Activated CD8-positive, alpha-beta memory T cell treated with anti-CD3 and anti-CD28 coated beads, Interleukin-2, amount 50 U/mL, for 4 hours (primary cell): ENCODE measurements around the gene XPNPEP3.

Experiments used
- DNase-seq: peaks from one replicate; pipeline ENCODE4 v3.0.0-alpha.2; 2020

Gene XPNPEP3

GRCh38 chr22:40951795-40952605 is 95.1 kb downstream of the XPNPEP3 start:
- DNase-seq = no peak

DNA sequence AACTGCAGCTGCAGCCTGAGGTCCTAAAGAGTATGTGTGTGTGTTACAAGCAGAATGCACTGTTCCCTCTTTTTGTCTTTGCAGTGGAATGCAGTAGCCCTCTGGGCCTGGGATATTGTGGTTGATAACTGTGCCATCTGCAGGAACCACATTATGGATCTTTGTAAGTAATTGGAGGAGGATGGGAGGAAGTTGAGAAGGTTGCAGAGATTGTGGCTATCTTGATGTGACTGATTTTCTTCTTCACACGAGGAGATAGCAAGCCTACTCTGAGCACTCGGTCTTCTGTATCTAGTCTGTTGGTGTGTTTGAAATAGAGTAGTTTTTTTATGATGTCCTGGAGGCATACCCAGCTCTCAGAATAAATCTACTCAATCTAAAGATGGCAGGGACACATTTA is 96.5 kb downstream of the XPNPEP3 start:
- no peak for DNase-seq

GRCh38 chr22:40954113-40954512 is 97.2 kb downstream of the XPNPEP3 start:
- DNase-seq = no peak

- DNase-seq = no peak
Measured at GRCh38 chr22:40955571-40955970, 98.6 kb downstream of the XPNPEP3 start.

DNA sequence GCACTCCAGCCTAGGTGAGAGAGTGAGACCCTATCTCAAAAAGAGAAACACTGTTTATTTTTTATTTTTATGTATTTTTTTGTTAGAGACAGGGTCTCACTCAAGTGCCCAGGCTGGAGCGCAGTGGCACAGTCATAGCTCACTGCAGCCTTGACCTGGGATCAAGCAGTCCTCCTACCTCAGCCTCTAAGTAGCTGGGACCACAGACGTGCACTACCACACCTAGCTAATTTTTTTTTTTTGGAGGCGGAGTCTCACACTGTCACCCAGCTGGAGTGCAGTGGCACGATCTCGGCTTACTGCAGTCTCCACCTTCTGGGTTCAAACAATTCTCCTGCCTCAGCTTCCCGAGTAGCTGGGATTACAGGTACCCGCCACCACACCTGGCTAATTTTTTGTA is 100.7 kb downstream of the XPNPEP3 start:
- DNase-seq = no peak

GRCh38 chr22:40958299-40958698 is 101.4 kb downstream of the XPNPEP3 start:
- DNase-seq = no peak

GRCh38 chr22:40960145-40960544 is 103.2 kb downstream of the XPNPEP3 start:
- DNase-seq = no peak

DNA sequence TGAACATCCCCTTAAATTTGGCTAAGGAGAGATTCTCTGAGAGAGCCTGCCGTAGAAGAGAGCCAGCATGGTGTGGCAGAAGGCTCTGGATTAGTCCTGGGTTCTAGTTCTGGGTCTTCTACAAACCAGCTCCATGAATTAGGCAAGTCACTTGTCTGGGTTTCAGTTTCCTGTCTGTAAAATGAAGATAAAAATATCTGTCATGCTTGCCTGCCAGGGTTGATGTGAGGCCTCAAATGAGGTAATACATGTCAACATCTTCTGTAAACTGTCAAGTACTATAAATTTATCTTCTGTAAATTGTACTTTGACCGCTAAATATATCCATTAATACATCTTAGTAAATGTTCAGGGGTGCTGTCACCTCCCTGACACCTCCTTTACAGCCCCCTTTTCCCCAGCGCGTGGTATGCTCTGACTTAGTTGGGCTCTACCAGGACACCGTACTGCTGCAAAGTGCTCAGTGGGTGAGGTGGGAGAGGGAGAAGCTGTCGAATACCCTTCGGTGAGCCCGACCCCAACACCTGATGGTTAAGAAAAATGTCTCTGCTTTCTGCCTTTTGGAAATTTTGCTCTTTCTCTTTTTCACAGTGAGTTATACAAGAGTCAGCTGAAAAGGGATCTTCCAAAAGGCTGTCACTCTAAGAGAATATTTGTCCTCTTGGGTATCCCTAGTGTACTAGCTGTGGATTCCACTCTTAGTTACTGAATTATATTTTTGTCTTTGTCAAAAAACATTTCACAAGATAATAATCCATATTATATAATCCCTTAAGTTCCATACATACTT is 109.2 kb downstream of the XPNPEP3 start:
- no peak for DNase-seq

GRCh38 chr22:40966726-40967085 is 109.8 kb downstream of the XPNPEP3 start:
- no peak for DNase-seq

GRCh38 chr22:40967111-40967760 is 110.3 kb downstream of the XPNPEP3 start:
- DNase-seq = no peak

- DNase-seq = no peak
Measured at GRCh38 chr22:40972587-40972986, 115.6 kb downstream of the XPNPEP3 start.

GRCh38 chr22:40973144-40973543 is 116.2 kb downstream of the XPNPEP3 start:
- no peak for DNase-seq

GRCh38 chr22:40975366-40975765 is 118.4 kb downstream of the XPNPEP3 start:
- no peak for DNase-seq

DNA sequence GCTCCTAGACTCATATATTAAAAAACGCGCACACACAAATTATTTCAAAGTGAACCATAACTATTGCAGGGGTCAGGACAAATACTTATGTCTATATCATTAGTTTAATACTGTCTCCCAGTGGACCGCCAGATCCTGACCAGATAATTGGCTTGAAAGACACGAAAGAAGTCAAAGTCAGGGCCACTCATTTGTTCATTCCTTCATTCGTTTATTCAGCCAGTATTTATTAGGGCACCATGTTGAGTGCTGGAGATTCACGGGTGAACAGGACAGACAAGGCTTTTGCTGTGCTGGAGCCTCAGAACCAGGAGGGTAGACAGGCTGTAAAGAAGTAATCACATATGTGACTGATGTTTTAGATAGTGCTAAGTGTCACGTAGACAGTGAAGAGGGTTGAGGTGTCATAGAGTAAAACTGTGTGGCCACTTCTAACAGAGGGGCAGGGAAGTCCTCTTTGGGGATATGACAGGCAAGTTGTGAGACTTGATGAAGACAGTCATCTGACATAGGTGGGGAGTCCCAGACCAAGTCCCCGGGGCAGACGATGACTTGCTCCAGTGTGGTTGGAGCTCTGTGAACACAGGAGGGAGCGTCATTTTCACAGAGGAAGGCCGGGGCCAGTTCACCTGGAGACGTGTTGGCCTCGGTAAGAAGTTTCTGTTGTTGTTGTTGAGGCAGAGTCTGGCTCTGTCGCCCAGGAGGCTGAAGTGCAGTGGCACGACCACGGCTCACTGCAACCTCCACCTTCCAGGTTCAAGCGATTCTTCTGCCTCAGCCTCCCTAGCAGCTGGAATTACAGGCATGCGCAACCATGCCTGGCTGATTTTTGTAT is 120.1 kb downstream of the XPNPEP3 start:
- DNase-seq = no peak

- DNase-seq = no peak
Measured at GRCh38 chr22:40979198-40979597, 122.2 kb downstream of the XPNPEP3 start.

DNA sequence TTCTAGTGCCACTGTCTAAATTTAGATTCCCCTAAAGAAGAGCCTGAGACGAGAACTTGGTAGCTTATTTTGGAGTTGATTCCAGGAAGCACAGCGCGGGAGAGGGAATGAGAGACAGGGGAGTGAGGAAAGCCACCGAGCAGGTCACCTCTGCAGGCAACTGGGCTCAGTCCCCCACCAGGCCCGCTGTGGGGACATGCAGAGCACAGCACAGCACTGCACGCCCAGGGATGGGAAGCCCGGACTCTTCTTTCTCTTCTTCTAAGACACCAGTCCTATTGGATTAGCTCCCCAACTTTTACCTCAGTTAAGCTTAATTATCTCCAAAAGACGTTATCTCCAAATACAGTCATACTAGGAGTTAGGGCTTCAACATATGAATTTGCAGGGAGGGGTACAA is 122.9 kb downstream of the XPNPEP3 start:
- DNase-seq = no peak
